HEK293 (cell line): Measurements from ENCODE around the gene VLDLR.

Source experiments
- BCL6B ChIP-seq: fragments of 450-650 bp; formaldehyde crosslinking; IDR thresholded peaks from 2 replicates; pipeline ENCODE4 v1.5.1; 2017; ENCODE audit warnings: missing biosample characterization, missing genetic modification characterization
- GLI2 ChIP-seq: fragments of 450-650 bp; formaldehyde crosslinking; IDR thresholded peaks from 2 replicates; pipeline ENCODE4; 2017; ENCODE audit warnings: missing biosample characterization, missing genetic modification characterization, low read depth, borderline replicate concordance
- KLF1 ChIP-seq: fragments of 450-650 bp; formaldehyde crosslinking; IDR thresholded peaks from 2 replicates; pipeline ENCODE4 v1.5.1; 2016; ENCODE audit warnings: missing biosample characterization, missing genetic modification characterization
- KLF8 ChIP-seq: fragments of 450-650 bp; formaldehyde crosslinking; IDR thresholded peaks from 2 replicates; pipeline ENCODE4 v1.5.1; 2016; ENCODE audit warnings: missing biosample characterization, missing genetic modification characterization
- RBAK ChIP-seq: fragments of 450-650 bp; formaldehyde crosslinking; IDR thresholded peaks from 2 replicates; pipeline ENCODE4 v1.5.1; 2016; ENCODE audit warnings: missing biosample characterization, missing genetic modification characterization
- SCRT2 ChIP-seq: fragments of 450-650 bp; formaldehyde crosslinking; IDR thresholded peaks from 2 replicates; pipeline ENCODE4 v1.5.1; 2016; ENCODE audit warnings: missing biosample characterization, missing genetic modification characterization
- SP3 ChIP-seq: fragments of 450-650 bp; formaldehyde crosslinking; IDR thresholded peaks from 2 replicates; pipeline ENCODE4 v1.5.1; 2016; ENCODE audit warnings: missing biosample characterization, missing genetic modification characterization
- ZBTB11 ChIP-seq: fragments of 450-650 bp; formaldehyde crosslinking; conservative IDR thresholded peaks from 2 replicates; pipeline ENCODE4 v1.5.1; 2016; ENCODE audit warnings: low read depth, missing biosample characterization, missing genetic modification characterization
- ZBTB44 ChIP-seq: fragments of 450-650 bp; IDR thresholded peaks from 2 replicates; pipeline ENCODE4 v1.5.1; 2018; ENCODE audit warnings: missing biosample characterization, mild to moderate bottlenecking, missing genetic modification characterization
- ZEB2 ChIP-seq: fragments of 450-650 bp; formaldehyde crosslinking; IDR thresholded peaks from 2 replicates; pipeline ENCODE4 v1.5.1; 2016; ENCODE audit warnings: missing biosample characterization, missing genetic modification characterization
- ZIC2 ChIP-seq: fragments of 450-650 bp; formaldehyde crosslinking; IDR thresholded peaks from 2 replicates; pipeline ENCODE4 v1.5.1; 2016; ENCODE audit warnings: missing biosample characterization, missing genetic modification characterization
- ZNF112 ChIP-seq: fragments of 450-650 bp; formaldehyde crosslinking; IDR thresholded peaks from 2 replicates; pipeline ENCODE4 v1.5.0; 2017; ENCODE audit warnings: missing biosample characterization, missing genetic modification characterization
- ZNF157 ChIP-seq: fragments of 450-650 bp; formaldehyde crosslinking; IDR thresholded peaks from 2 replicates; pipeline ENCODE4 v1.5.1; 2016; ENCODE audit warnings: missing biosample characterization, missing genetic modification characterization
- ZNF16 ChIP-seq: fragments of 450-650 bp; formaldehyde crosslinking; IDR thresholded peaks from 2 replicates; pipeline ENCODE4 v1.5.1; 2016; ENCODE audit warnings: low read depth, missing biosample characterization, missing genetic modification characterization
- ZNF211 ChIP-seq: fragments of 450-650 bp; formaldehyde crosslinking; IDR thresholded peaks from 2 replicates; pipeline ENCODE4 v1.5.1; 2016; ENCODE audit warnings: low read depth, missing biosample characterization, missing genetic modification characterization
- ZNF404 ChIP-seq: fragments of 450-650 bp; formaldehyde crosslinking; IDR thresholded peaks from 2 replicates; pipeline ENCODE4 v1.5.1; 2017; ENCODE audit warnings: missing biosample characterization, missing genetic modification characterization
- ZNF48 ChIP-seq: fragments of 450-650 bp; formaldehyde crosslinking; IDR thresholded peaks from 2 replicates; pipeline ENCODE4 v1.5.1; 2016; ENCODE audit warnings: missing biosample characterization, missing genetic modification characterization
- ZNF488 ChIP-seq: fragments of 450-650 bp; formaldehyde crosslinking; IDR thresholded peaks from 2 replicates; pipeline ENCODE4 v1.5.1; 2016; ENCODE audit warnings: missing biosample characterization, missing genetic modification characterization
- ZNF610 ChIP-seq: fragments of 450-650 bp; formaldehyde crosslinking; IDR thresholded peaks from 2 replicates; pipeline ENCODE4 v1.5.1; 2016; ENCODE audit warnings: missing biosample characterization, missing genetic modification characterization, borderline replicate concordance
- ZNF624 ChIP-seq: fragments of 450-650 bp; formaldehyde crosslinking; IDR thresholded peaks from 2 replicates; pipeline ENCODE4 v1.5.1; 2017; ENCODE audit warnings: missing biosample characterization, missing genetic modification characterization
- ZNF660 ChIP-seq: fragments of 450-650 bp; IDR thresholded peaks from 2 replicates; pipeline ENCODE4 v1.5.1; 2018; ENCODE audit warnings: missing biosample characterization, mild to moderate bottlenecking, missing genetic modification characterization
- ZNF707 ChIP-seq: fragments of 450-650 bp; formaldehyde crosslinking; IDR thresholded peaks from 2 replicates; pipeline ENCODE4 v1.5.1; 2016; ENCODE audit warnings: missing biosample characterization, missing genetic modification characterization
- ZNF776 ChIP-seq: fragments of 450-650 bp; formaldehyde crosslinking; IDR thresholded peaks from 2 replicates; pipeline ENCODE4 v1.5.0; 2017; ENCODE audit warnings: missing biosample characterization, missing genetic modification characterization, borderline replicate concordance
- ZNF777 ChIP-seq: fragments of 450-650 bp; formaldehyde crosslinking; IDR thresholded peaks from 2 replicates; pipeline ENCODE4 v1.5.1; 2017; ENCODE audit warnings: missing biosample characterization, missing genetic modification characterization, borderline replicate concordance
- ZNF843 ChIP-seq: fragments of 450-650 bp; formaldehyde crosslinking; IDR thresholded peaks from 2 replicates; pipeline ENCODE4 v1.5.1; 2016; ENCODE audit warnings: missing biosample characterization, missing genetic modification characterization
- TF ChIP-seq, protein P1 (sequence below): fragments of 450-650 bp; formaldehyde crosslinking; IDR thresholded peaks from 2 replicates; pipeline ENCODE4 v1.5.1; 2016; ENCODE audit warnings: missing biosample characterization, missing genetic modification characterization
- TF ChIP-seq, protein P2 (sequence below): fragments of 450-650 bp; formaldehyde crosslinking; IDR thresholded peaks from 2 replicates; pipeline ENCODE4 v1.5.1; 2016; ENCODE audit warnings: missing biosample characterization, missing genetic modification characterization
- TF ChIP-seq, protein P3 (sequence below): fragments of 450-650 bp; formaldehyde crosslinking; IDR thresholded peaks from 2 replicates; pipeline ENCODE4 v1.5.1; 2017; ENCODE audit warnings: missing biosample characterization, mild to moderate bottlenecking, missing genetic modification characterization, moderate library complexity

The VLDLR gene

DNA sequence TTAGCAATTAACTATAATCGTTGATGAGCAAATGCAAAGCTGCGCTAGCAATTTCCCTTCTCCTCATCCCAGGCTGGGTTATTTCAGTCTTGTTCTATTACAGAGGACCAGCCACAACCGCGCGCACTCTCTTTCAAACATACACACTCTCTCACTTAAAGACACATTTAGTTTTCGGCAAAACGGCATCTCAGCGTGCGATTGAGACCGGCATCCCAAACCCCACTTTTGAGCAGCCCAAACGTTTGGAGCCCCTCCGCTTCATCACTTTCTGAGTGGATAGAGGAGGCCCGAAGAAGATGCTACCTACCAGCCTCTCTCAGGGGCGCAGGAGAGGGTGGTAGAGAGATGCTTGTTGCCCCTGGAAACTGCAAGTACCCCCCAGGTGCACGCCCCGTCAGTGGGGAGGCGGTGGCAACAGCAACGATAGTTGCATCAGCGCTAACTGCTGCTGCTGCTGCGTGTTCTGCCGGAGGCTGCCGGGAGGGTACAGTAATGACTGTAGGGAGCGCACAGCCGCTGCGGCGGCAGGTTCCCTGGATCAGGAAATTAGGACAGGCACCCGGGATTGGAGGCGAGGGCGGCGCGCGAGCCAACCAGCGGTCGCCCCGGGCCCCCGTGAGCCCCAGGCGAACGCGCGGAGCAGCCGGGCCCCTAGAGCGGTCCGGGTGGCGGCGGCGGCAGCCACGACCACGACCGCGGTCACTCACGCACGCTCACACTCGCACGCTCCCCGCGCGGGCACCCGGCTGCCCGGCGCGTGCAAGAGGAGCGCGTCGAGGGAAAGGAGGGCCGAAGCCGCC, 467 bp upstream of the VLDLR start (continued):
- TF ChIP-seq ZEB2: peak; percentile 53; the same call in 1 of the 2 replicates
- no peak; the same call in 1 of the 2 replicates for TF ChIP-seq ZIC2 (tag by site-specific recombination)
- TF ChIP-seq ZNF610 (tag by site-specific recombination): peak; percentile 79; the same call in 1 of the 2 replicates
- TF ChIP-seq BCL6B (tag by site-specific recombination): no peak
- TF ChIP-seq ZNF16: no peak
- TF ChIP-seq, protein P1, sequence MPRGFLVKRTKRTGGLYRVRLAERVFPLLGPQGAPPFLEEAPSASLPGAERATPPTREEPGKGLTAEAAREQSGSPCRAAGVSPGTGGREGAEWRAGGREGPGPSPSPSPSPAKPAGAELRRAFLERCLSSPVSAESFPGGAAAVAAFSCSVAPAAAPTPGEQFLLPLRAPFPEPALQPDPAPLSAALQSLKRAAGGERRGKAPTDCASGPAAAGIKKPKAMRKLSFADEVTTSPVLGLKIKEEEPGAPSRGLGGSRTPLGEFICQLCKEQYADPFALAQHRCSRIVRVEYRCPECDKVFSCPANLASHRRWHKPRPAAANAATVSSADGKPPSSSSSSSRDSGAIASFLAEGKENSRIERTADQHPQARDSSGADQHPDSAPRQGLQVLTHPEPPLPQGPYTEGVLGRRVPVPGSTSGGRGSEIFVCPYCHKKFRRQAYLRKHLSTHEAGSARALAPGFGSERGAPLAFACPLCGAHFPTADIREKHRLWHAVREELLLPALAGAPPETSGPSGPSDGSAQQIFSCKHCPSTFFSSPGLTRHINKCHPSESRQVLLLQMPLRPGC (tag by site-specific recombination): no peak
- peak; percentile 82; the same call in 1 of the 2 replicates for TF ChIP-seq ZNF777
- TF ChIP-seq RBAK (tag by site-specific recombination): no peak
- no peak for TF ChIP-seq ZNF776 (tag by site-specific recombination)
- TF ChIP-seq ZBTB11: no peak
- no peak for TF ChIP-seq SCRT2 (tag by site-specific recombination)
- no peak for TF ChIP-seq ZNF404 (tag by site-specific recombination)
- no peak for TF ChIP-seq ZNF843
- TF ChIP-seq ZBTB44 (tag by site-specific recombination): peak; percentile 90
- no peak for TF ChIP-seq ZNF488 (tag by site-specific recombination)
- no peak for TF ChIP-seq ZNF48 (tag by site-specific recombination)
- TF ChIP-seq KLF8: no peak
- no peak for TF ChIP-seq GLI2
- TF ChIP-seq ZNF707 (tag by site-specific recombination): no peak
- no peak; the same call in 1 of the 2 replicates for TF ChIP-seq SP3
- no peak for TF ChIP-seq ZNF157 (tag by site-specific recombination)
- TF ChIP-seq, protein P2, sequence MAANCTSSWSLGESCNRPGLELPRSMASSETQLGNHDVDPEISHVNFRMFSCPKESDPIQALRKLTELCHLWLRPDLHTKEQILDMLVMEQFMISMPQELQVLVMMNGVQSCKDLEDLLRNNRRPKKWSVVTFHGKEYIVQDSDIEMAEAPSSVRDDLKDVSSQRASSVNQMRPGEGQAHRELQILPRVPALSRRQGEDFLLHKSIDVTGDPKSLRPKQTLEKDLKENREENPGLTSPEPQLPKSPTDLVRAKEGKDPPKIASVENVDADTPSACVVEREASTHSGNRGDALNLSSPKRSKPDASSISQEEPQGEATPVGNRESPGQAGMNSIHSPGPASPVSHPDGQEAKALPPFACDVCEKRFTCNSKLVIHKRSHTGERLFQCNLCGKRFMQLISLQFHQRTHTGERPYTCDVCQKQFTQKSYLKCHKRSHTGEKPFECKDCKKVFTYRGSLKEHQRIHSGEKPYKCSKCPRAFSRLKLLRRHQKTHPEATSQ: no peak
- TF ChIP-seq ZNF624: no peak
- TF ChIP-seq, protein P3, sequence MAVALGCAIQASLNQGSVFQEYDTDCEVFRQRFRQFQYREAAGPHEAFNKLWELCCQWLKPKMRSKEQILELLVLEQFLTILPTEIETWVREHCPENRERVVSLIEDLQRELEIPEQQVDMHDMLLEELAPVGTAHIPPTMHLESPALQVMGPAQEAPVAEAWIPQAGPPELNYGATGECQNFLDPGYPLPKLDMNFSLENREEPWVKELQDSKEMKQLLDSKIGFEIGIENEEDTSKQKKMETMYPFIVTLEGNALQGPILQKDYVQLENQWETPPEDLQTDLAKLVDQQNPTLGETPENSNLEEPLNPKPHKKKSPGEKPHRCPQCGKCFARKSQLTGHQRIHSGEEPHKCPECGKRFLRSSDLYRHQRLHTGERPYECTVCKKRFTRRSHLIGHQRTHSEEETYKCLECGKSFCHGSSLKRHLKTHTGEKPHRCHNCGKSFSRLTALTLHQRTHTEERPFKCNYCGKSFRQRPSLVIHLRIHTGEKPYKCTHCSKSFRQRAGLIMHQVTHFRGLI (tag by site-specific recombination): no peak
- no peak for TF ChIP-seq ZNF211 (tag by site-specific recombination)
- no peak for TF ChIP-seq ZNF112 (tag by site-specific recombination)
- TF ChIP-seq KLF1: no peak
- TF ChIP-seq ZNF660 (tag by site-specific recombination): peak; percentile 60; the same call in 1 of the 2 replicates
